Hindlimb muscle (tissue), 1 donor: ENCODE data around the gene TMEFF1. TPM values are rescaled to one million over a fixed set of nuclear protein-coding genes. Genes with fewer than 3 reads are reported as not detected.
"Not testable (repeated sequence)": the region's sequence is repeated elsewhere in the genome, so short reads cannot be mapped to it uniquely, and the experiment has no call there.

Source experiments
- DNase-seq: peaks from one replicate; pipeline ENCODE4 v3.0.0-alpha.2; 2013
- polyA plus RNA-seq: library from polyadenylated mRNA; unstranded; fragments of 120-200 nt; gene quantifications from one replicate; pipeline ENCODE4 v1.2.1, GENCODE V29; 2013; ENCODE audit not compliant: insufficient read length

The TMEFF1 gene
- polyA plus RNA-seq, 1 donor, result 2.7 TPM

DNA sequence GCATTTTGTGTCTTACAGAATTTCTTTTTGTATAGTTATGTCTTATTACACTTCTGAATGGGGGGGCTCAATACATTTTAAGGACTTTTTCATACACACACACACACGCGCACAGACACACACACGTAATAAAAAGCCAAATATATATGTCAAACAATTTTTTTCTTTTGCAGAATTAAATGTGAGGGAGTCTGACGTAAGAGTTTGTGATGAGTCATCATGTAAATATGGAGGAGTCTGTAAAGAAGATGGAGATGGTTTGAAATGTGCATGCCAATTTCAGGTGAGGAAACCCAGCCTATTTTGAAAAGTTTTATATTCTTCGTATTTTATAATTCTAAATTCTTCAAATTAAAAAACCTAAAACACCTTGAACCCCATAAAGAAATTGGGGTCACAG is 25.6 kb downstream of the TMEFF1 start:
- DNase-seq, result no peak

DNA sequence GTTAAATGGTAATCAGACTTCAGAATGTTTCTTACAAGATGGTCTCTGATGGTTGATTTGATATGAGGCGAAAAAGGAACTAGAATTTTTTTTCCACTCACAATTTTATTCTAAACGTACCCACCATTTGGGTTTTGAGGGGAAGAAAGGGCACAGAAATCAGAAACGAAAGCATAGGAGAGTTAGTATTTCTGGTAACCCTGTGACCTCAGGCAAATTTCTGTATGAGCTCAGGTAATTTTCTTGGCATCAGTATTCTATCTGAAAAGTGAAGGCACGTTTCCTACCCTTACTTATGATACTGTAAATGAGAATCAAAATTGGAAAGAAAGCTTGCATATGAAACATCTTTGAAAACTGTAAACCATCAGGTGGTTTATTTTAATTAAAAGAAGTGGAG is 26.5 kb downstream of the TMEFF1 start:
- DNase-seq, result no peak

DNA sequence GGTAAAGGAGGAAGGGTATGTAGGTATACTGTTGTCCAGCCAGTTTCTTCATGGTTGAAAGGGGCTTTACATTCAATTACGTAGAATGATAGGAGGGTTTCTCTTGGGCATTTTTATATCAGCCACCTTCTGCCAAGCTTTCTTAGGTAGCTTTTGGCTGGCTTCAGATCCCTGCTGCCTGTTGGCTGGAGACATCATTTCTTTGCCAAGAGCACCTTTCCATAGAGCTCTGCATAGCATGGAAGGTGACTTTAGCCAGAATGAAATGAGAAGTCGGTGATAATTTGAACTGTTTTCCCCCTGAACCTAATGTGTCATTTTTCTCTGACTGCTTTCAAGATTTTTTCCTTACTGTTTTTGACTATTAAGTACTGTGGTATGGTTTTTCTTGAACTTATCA is 26.9 kb downstream of the TMEFF1 start:
- DNase-seq, result no peak

DNA sequence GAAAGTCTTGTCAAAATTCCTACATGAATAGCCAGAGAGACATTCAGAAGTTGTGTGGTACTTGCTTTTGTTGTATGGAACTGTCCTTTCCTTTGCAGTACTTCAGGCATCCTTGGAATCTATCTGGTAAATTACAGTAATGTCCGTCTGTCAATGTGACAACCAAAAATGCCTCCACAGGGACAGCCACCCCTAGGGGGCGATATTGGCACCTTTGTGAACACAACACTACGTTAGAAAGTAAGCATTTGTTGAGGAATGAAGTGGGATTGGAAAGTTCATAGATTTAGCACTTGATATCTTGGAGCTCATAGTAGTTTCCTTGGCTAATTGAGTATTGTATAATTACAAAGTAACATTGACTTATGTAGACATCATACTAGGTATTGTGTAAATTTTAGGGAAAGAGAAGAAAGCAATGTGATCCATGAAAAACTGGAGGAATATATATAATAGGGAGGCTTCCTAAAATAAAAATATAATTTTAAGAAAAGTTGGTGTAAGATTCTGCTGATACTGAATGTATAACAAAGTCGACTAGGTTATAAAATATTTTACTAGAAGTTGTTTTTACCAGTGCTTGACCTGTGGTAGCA is 32.7 kb downstream of the TMEFF1 start:
- DNase-seq, result no peak

DNA sequence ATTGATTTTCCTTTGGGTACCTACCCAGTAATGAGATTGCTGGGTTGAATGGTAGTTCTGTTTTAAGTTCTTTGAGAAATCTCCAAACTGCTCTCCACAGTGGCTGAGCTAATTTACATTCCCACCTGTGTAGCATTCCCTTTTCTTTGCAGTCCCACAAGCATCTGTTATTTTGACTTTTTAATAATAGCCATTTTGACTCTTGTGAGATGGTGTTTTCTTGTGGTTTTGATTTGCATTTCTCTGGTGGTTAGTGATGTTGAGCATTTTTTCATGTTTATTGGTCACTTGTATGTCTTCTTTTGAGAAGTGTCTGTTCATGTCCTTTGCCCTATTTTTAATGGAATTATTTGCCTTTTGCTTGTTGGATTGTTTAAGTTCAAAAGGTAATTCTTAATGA is 34.4 kb downstream of the TMEFF1 start:
- DNase-seq, result not testable (repeated sequence)

DNA sequence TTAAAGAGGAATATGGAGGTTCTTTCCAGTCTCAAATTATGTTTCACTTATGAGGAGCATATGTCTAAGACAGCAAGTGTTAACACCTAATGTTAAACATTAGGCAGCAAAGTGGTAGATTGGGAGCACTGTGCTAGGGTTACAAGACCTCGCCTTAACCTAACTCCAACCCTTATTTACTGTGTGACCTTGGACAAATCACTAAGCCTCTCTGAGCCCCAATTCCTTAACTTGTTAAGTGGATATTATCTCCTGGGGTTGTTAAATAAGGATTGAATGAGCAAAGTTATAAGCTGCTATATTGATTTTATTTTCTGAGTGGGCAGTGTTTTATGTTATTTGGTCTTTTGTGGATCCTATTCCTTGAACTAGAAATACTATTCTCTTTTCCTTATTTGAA is 38.3 kb downstream of the TMEFF1 start:
- DNase-seq, result no peak

DNA sequence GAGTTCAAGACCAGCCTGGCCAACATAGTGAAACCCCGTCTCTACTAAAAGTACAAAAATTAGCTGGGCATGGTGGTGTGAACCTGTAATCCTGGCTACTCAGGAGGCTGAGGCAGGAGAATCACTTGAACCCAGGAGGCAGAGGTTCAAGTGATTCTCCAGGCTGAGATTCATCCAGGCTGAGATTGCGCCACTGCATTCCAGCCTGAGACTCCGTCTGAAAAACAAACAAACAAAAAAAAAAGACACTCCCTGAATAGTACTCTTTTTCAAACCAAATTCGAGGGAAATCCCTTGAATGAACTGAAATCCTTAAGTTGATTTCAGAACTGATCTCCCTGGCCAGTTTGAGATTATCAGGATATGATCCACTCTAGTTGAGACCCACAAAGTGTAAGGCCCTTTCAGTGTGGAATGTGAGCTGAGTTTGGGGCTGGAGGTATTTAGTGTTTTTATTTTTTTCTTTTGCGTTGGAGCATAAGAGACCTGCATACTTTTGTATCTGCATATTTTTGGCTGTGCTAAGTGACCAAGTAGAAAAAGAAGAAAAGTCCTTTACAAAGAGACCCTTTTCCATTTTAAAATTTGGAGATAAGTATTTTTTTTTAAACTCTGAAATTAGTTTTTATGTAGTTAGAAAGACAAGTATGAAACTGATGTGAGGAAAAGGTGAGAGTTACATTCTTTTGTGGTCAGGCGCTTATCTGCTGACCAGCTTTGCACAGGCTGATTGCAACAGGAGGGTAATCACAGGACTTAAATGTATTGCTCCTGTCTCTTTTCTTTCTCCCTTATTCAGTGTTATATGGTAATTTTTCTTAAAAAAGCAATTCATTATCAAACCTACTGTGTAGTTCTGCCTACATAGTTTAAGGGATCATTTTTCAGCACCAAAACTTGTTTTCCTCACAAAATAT is 42.9 kb downstream of the TMEFF1 start:
- DNase-seq, result no peak

DNA sequence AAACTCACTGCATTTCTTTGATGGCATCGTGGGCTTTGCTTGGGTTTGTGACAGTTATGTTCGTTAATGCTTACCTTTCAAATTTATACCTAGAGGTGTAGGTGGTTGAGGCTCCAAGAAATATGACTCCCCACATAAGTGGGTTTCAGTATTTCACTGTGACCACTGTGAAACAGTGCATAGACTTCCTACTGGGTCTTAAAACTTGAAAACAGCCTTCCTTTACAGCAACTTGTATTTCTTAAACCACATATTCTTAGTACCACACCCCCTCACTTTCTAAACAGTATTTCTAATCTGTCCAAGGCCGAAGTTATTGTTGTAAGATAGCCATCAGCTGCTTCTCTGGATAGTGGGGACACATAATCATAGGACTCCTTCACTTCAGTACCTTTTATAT is 48.3 kb downstream of the TMEFF1 start:
- no peak for DNase-seq

DNA sequence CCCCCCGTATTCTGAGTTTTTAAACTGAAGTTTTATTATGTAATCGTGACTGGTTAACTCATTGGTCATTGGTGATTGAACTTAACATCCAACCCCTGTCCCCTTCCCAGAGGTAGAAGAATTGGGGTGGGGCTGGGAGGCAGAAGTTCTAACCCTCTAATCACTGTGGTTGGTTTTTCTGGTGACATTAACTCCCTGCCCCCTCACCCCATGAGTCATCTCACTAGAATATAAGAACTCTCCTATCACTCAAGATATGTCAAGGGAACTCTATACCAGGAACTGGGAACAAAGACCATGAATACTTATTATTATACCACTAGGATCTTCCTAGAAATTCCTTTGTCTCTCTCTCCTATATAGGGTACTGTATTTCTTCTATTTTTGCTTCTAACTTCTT is 52.6 kb downstream of the TMEFF1 start:
- DNase-seq, result no peak

DNA sequence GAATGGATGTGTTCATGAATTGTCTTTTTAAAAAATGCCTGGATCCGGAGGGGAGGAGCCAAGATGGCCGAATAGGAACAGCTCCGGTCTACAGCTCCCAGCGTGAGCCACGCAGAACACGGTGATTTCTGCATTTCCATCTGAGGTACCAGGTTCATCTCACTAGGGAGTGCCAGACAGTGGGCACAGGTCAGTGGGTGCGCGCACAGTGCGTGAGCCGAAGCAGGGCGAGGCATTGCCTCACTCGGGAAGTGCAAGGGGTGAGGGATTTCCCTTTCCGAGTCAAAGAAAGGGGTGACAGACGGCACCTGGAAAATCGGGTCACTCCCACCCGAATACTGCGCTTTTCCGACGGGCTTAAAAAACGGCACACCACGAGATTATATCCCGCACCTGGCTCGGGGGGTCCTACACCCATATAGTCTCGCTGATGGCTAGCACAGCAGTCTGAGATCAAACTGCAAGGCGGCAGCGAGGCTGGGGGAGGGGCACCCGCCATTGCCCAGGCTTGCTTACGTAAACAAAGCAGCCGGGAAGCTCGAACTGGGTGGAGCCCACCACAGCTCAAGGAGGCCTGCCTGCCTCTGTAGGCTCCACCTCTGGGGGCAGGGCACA is 54.3 kb downstream of the TMEFF1 start:
- not testable (repeated sequence) for DNase-seq

DNA sequence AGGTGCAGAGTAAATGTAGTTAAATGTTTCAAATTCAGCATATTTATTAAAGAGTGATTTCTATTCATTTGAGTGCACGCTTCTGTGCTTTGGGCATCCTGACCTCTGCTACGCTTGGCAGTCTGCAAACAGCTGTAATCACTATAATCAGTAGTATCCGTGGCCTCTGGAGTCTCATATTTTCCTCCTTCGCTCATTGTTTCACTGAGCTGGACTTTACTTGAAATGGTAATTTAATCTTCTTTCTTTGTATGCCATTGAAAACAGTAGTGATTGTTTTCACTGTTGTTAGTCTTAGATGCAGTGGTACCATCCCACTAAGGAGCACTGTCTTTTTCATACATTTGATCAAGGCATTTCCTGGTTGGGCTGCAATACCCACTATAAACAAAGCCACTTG is 61.5 kb downstream of the TMEFF1 start:
- no peak for DNase-seq

DNA sequence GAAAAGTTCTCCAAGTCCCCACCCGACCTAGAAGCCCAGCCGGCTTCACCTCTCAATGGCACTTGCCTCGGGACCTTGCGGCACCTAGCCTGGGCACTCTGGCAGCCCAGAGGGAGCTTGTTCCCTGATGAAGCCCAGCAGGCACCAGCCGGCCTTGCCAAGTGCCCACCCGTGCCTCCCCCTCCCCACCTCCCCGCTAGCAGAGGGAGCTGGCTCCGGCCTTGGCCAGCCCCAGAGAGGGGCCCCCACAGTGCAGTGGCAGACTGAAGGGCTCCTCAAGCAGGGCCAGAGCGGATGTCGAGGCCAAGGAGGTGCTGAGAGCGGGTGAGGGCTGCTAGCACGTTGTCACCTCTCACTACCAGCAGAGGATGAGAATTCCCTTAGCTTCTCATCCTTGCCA is 67.4 kb downstream of the TMEFF1 start:
- DNase-seq, result no peak

DNA sequence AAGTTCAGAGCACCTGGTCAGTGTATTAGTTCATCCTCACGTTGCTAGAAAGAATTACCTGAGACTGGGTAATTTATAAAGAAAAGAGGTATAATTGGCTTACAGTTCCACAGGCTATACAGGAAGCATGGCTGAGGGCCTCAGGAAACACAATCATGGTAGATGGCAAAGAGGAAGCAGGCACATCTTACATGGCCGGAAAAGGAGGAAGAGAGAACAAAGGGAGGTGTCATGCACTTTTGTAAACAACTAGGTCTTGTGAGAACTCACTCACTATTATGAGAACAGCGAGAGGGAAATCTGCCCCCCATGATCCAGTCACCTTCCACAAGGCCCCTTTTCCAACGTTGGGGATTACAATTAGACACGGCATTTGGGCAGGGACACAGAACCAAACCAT is 76.1 kb downstream of the TMEFF1 start:
- no peak for DNase-seq

DNA sequence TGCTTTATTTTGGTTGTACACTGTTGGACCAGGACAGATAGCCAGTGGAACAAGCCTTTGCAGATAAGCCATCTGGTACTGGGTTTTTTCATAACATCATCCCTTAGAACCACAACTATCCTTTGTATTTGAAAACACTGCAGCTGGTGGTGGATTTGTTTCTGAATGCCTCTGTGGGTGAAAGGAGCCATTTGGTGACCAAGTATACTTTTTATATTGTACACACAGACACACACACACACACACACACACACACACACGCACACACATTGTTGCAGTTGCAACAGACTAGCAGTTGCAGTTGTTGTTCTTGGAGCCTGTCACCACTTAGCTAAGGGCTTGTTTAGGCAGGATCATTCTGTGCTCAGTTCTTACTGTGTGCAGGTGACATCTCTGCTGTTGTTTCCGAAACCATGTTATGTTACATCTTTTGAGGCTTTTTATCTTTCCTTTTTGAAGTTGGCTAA is 82.0 kb downstream of the TMEFF1 start:
- no peak for DNase-seq

DNA sequence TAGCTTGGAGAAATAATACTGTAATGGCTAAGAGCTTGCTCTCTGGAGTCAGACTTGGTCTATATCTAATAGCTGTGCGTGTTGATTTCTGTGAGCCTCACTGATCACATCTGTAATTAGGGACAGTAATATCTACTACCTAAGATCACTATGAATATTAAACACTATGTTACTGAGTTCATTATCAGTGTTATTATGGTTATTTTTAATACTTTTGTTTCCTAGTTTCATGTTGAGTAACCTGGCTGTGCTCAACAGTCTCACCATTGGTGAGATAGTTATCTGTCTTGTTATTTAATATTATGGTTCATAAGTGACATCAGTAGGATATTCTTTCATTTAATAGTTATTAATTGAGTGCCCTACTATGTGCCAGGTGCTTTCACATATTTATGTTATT is 82.5 kb downstream of the TMEFF1 start:
- no peak for DNase-seq

DNA sequence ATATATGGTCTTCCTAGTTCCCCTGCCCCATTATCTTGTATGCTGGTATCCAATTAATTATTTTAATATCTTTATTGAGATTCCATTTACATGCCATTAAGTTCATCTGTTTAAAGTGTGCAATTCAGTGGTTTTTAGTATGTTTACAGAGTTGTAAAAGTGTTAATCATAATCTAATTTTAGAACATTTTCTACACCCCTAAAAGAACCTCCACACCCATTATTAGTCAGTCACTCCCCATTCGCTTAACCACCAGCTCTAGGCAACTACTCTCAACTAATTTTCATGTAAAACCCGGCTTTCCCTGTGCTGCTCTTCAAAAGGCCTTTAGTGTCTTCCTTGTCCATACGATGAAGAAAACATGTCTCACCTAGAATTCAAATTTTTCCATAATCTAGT is 84.1 kb downstream of the TMEFF1 start:
- DNase-seq, result no peak

DNA sequence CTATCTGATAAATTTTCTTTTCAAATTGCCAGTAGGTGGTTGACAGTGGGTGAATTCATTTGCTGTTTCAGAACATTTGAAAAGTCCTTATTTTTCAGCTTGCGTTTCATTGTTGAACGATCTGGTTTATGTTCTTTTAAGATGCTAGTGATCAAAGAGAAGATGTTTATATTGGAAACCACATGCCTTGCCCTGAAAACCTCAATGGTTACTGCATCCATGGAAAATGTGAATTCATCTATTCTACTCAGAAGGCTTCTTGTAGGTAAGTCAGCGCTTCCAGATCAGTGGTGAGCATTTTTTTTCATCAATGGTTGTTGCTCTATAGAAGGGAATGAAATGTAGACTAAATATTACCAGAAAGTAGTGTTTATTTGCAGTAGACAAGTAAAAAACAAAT is 88.3 kb downstream of the TMEFF1 start:
- DNase-seq, result no peak

DNA sequence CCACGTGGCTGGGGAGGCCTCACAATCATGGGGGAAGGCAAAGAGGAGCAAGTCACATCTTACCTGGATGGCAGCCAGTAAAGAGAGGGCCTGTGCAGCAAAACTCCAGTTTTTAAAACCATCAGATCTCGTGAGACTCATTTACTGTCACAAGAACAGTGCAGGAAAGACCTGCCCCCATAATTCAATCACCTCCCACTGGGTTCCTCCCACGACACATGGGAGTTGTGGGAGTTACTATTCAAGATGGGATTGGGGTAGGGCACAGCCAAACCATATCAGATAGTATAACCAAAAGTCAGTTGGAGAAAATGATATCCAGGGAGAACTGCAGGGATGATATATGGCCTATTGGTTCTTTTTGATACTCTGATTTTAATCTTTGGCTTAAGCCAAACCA is 94.9 kb downstream of the TMEFF1 start:
- no peak for DNase-seq

DNA sequence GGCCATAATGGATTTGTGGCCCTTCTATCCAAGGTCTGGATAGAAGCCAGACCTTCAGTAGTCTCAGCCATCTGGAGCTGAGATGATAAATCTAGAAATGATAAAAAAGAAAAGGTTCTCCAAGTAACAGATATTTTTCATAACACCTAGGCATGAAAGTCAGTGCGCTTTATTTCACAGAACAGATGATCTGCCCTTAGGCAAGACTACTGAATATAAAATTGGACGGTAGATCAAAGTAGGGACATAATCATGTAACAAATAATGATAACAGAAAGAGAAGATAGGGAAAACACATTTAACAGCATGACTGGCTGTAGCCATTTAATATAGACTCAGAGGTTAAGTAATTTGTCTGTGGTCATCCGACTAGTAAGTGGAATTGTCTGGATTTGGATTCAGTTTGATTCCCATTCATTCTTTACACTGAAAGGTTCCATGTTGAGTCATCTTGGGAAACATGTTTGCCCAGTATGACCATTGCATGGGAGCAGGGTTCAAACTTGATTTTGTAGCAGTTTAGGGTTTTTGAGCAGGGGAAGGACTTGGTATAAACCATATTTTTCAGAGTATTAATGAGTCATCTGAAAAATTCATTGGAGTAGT is 100.8 kb downstream of the TMEFF1 start:
- no peak for DNase-seq

DNA sequence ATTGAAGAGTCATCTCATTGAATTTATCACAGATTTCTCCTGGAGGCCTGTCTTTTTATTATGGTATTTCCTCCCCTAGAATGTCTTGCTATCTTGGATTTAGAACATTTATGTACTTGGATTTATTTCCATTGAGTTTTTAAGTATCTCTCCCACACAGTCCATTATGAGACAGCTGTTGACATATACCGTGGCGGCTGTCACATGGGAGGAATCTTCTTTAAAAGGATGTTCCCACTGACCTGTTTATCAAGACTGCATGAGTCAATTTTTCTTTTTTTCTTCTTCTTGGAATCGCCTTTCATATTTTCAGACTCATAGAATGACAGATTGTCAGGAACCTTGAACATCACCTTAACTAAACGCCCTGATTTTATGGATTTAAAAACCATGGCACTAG is 102.1 kb downstream of the TMEFF1 start:
- no peak for DNase-seq

DNA sequence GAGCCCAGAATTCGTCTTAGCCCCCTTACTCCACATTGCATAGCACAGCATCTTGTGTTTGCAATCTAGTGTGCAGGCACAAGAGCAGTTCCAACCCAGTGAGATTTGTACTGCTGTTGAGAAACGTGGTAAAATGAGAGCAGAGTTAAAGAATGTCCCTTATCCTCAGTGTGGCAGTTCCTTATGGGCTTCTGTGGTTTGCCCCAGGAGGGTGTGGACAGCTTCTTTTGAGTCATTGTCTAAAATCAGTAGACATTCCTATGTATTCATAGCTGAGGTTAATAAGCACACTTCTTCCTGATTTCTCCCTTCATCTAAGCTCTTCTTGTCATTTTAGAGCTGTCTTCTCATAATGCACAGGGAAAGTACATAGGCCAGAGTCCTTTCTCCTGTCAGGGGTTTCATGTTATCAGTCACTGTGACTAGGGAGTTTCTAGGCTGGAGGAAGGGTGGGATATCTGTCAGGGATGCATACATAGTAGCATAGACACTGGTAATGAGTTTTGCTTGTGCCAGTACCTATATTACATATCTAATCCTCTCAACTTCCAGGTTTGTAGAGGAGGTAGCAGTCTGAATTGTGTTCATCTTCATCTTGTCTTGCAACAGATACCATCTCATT is 102.9 kb downstream of the TMEFF1 start:
- no peak for DNase-seq

DNA sequence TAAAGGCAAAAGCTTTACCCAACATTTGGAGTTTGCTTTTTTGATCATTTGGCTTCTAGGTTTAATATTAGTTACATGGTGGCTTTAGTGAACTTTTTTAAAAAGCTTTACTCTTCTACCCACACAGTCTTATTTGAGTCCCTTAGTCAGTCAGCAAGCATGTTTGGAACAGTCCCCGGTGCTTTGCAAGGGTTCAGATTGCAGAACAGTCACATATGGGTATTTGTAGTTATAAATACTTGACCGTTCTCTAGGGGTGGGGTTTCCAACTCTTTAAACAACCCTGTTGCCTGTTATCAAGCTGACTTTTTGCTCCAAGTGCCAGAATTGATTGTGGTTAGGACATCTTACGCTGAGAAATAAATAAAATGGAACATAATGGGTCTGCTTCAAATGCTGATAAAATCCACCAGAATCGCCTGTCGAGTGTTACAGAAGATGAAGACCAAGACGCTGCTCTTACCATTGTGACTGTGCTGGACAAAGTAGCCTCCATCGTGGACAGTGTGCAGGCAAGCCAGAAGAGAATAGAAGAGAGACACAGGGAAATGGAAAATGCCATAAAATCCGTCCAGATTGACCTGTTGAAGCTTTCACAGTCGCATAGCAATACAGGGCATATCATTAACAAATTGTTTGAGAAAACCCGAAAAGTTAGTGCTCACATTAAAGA is 105.0 kb downstream of the TMEFF1 start, which contains the start of gene CAVIN4:
Gene CAVIN4 (plus strand): TSS at position 304 of the 673 bp plus-strand sequence. CDS start 65 bp downstream, at position 369.
- DNase-seq, result no peak
